K562 (cell line): ENCODE data around the gene FAM20C. TPM values are rescaled to one million over a fixed set of nuclear protein-coding genes. Genes with fewer than 3 reads are reported as not detected.

ENCODE experiments used
- ATAC-seq: fragments of 200-7000 bp; cut with Tn5 transposase; 3 replicates; pipeline ENCODE4 v1.9.1; 2020; ENCODE audit warnings: moderate library complexity
- BruUV-seq: library from RNA; stranded (reverse); fragments of 400-500 nt; replicated peaks from 2 replicates; lab custom pipeline; 2021; lab: Mats Ljungman, UMichigan
- CTCF ChIA-PET: fragments of 300-600 bp; formaldehyde crosslinking; extraction: SDS; loops from one replicate; lab custom pipeline; 2021; ENCODE audit warnings: low intra/inter-chr PET ratio; lab: Yijun Ruan, JAX
- POLR2A ChIA-PET: fragments of 300-600, 350-650 bp; sonication (Branson Sonifier 250); formaldehyde crosslinking; extraction: SDS; loops from one replicate; lab custom pipeline; 2021; ENCODE audit warnings: antibody characterized with exemption, inconsistent platforms; lab: Yijun Ruan, JAX
- DNase-seq, 4 experiments: peaks; one replicate each; pipeline versions ENCODE4 v3.0.0 to v3.0.0-alpha.2; 2011 to 2018; ENCODE audit warnings: low spot score in 3 of 4, mixed read lengths in 3 of 4; ENCODE audit errors: extremely low read depth in 1 of 4
- FAIRE-seq: peaks from 2 replicates; lab custom pipeline; 2011; peaks lifted over from hg19 to GRCh38; lab: Jason Lieb, UNC
- H2AFZ ChIP-seq: 2 replicates; pipeline ENCODE4 v1.6.0; 2011; ENCODE audit warnings: low read depth, low read length, control low read depth, inconsistent platforms
- H3K27ac ChIP-seq: fragments of 200-600 bp; 3 replicates; pipeline ENCODE4 v1.8.0; 2011; ENCODE audit warnings: low read depth, mild to moderate bottlenecking, control low read depth, inconsistent platforms, low read length, moderate library complexity, mixed read lengths; ENCODE audit errors: extremely low read depth
- H3K27me3 ChIP-seq, 2 experiments: fragments of 300-600 bp in 1 of 2; 2 replicates in 1 of 2; 3 replicates in 1 of 2; pipeline versions ENCODE4 v1.6.0 to v1.8.0; 2011; ENCODE audit warnings: inconsistent platforms in 2 of 2, low read length in 2 of 2, mild to moderate bottlenecking in 1 of 2, mixed read lengths in 1 of 2, moderate library complexity in 1 of 2; ENCODE audit not compliant: control insufficient read depth in 2 of 2, insufficient read depth in 2 of 2
- H3K36me3 ChIP-seq: fragments of 300-600 bp; 3 replicates; pipeline ENCODE4 v1.8.0; 2011; ENCODE audit warnings: mild to moderate bottlenecking, low read length, inconsistent platforms; ENCODE audit not compliant: control insufficient read depth, insufficient read depth
- H3K4me1 ChIP-seq, 2 experiments: fragments of 200-600 bp in 1 of 2; replicated peaks in 1 of 2; 2 replicates in 1 of 2; 3 replicates in 1 of 2; pipeline versions ENCODE4 v1.5.1 to v1.8.0; 2011; ENCODE audit warnings: inconsistent platforms in 2 of 2, low read length in 2 of 2, mild to moderate bottlenecking in 1 of 2, mixed read lengths in 1 of 2, moderate library complexity in 1 of 2; ENCODE audit not compliant: control insufficient read depth in 2 of 2, insufficient read depth in 2 of 2
- H3K4me2 ChIP-seq: 2 replicates; pipeline ENCODE4 v1.6.1; 2011; ENCODE audit warnings: low read length, control low read depth, inconsistent platforms, mixed read lengths; ENCODE audit not compliant: insufficient read depth
- H3K4me3 ChIP-seq: fragments of 200-600 bp; sonication (generic), shearing (Covaris generic); 2 replicates; pipeline ENCODE4 v1.5.1; 2016; ENCODE audit warnings: control low read depth, inconsistent platforms
- H3K79me2 ChIP-seq: fragments of 200-600 bp; 3 replicates; pipeline ENCODE4 v1.8.0; 2011; ENCODE audit warnings: low read length, inconsistent platforms; ENCODE audit not compliant: control insufficient read depth, insufficient read depth
- H3K9ac ChIP-seq, 2 experiments: 2 replicates each; pipeline versions ENCODE4 v1.6.0 to v1.6.1; 2011; ENCODE audit warnings: low read depth in 2 of 2, low read length in 2 of 2, control low read depth in 1 of 2, inconsistent platforms in 1 of 2, mild to moderate bottlenecking in 1 of 2, mixed read lengths in 1 of 2; ENCODE audit not compliant: insufficient read depth in 1 of 2
- H3K9me1 ChIP-seq: one replicate; pipeline ENCODE4 v1.6.0; 2011; ENCODE audit warnings: inconsistent platforms, mild to moderate bottlenecking, low read length, moderate library complexity; ENCODE audit not compliant: control insufficient read depth, insufficient read depth
- H3K9me3 ChIP-seq: replicated peaks from 2 replicates; pipeline ENCODE4 v1.5.1; 2011; ENCODE audit warnings: low read depth, low read length, inconsistent platforms; ENCODE audit not compliant: control insufficient read depth, insufficient read depth
- H4K20me1 ChIP-seq: replicated peaks from 2 replicates; pipeline ENCODE4 v1.6.1; 2011; ENCODE audit warnings: low read length, inconsistent platforms, mixed read lengths; ENCODE audit not compliant: control insufficient read depth, insufficient read depth
- HNRNPLL ChIP-seq: fragments of 200-400 bp; formaldehyde crosslinking; IDR thresholded peaks from 2 replicates; pipeline ENCODE4 v1.6.1; 2017; ENCODE audit warnings: low read length, low read depth, mild to moderate bottlenecking; ENCODE audit not compliant: poor library complexity, severe bottlenecking
- IRF2 ChIP-seq: sonication (generic); formaldehyde crosslinking; IDR thresholded peaks from 2 replicates; pipeline ENCODE4 v1.8.1; 2022; ENCODE audit warnings: mild to moderate bottlenecking, missing genetic modification reagents
- NCOA4 ChIP-seq: fragments of 450-650 bp; IDR thresholded peaks from 2 replicates; pipeline ENCODE4 v1.6.1; 2018; ENCODE audit warnings: mild to moderate bottlenecking; ENCODE audit not compliant: partially characterized antibody
- NFATC3 ChIP-seq: fragments of 450-650 bp; IDR thresholded peaks from 2 replicates; pipeline ENCODE4 v1.6.1; 2017; ENCODE audit warnings: mild to moderate bottlenecking
- NUFIP1 ChIP-seq: fragments of 450-650 bp; IDR thresholded peaks from 2 replicates; pipeline ENCODE4 v1.6.1; 2018; ENCODE audit not compliant: partially characterized antibody
- ZNF668 ChIP-seq: fragments of 250-450 bp; sonication (Bioruptor Pico); IDR thresholded peaks from 2 replicates; pipeline ENCODE4 v1.8.0; 2022; ENCODE audit warnings: mild to moderate bottlenecking, inconsistent platforms
- ZNF699 ChIP-seq: fragments of 250-450 bp; sonication (Bioruptor Pico); IDR thresholded peaks from 2 replicates; pipeline ENCODE4 v1.8.0; 2021; ENCODE audit warnings: mild to moderate bottlenecking, moderate library complexity; ENCODE audit not compliant: insufficient replicate concordance
- WGBS: fragments of 100-300 bp; shearing (Covaris generic); methylation state at CpG from one replicate; pipeline ENCODE4 v1.1.6; 2016; ENCODE audit warnings: low coverage, mixed read lengths; ENCODE audit not compliant: insufficient coverage; ENCODE audit errors: missing lambda C conversion rate; 5-methylcytosine and 5-hydroxymethylcytosine counted together
- in situ Hi-C: fragments of 300-500 bp; cut with MboI; formaldehyde crosslinking; loops from 4 replicates; pipeline ENCODE4 v1.15.0; 2018; ENCODE audit warnings: inconsistent platforms, mixed read lengths
- intact Hi-C: fragments of 100-400 bp; cut with micrococcal nuclease; formaldehyde crosslinking; loops from 2 replicates; pipeline ENCODE4 v1.14.2; 2022
- polyA plus RNA-seq, 8 experiments: library from polyadenylated mRNA; depleted of rRNA in 4 of 8; stranded (reverse) in 5 of 8; unstranded in 3 of 8; fragments of >200 nt; fragmentation: Nextera tagmentation in 2 of 8; fragmentation: Illumina TruSeq in 1 of 8; extraction: Ambion mirVana in 2 of 8; extraction: Trizol in 1 of 8; gene quantifications; 2 replicates each; pipeline versions ENCODE4 v1.2.1 to v1.2.3, GENCODE V29; 2011 to 2014; ENCODE audit warnings: inconsistent platforms in 1 of 8, missing spikeins in 1 of 8
- total RNA-seq, 7 experiments: library from RNA; depleted of rRNA in 6 of 7; stranded (reverse); fragments of >200 nt in 6 of 7; fragmentation: Illumina TruSeq in 2 of 7; extraction: Trizol in 2 of 7; gene quantifications; 2 replicates each; pipeline versions ENCODE4 v1.2.1 to v1.2.3, GENCODE V29; 2011 to 2021; ENCODE audit warnings: low replicate concordance in 1 of 7
- TF ChIP-seq, protein P1 (sequence below): fragments of 250-450 bp; sonication (Bioruptor Pico); IDR thresholded peaks from 2 replicates; pipeline ENCODE4 v1.4.0; 2020; ENCODE audit warnings: borderline replicate concordance

Gene FAM20C
- total and polyA plus RNA-seq, 9 of the 15 experiments (the other 6 are each of a cell fraction or from before 2014, with no cell fraction given), result 0.09 TPM; not detected in 8

DNA sequence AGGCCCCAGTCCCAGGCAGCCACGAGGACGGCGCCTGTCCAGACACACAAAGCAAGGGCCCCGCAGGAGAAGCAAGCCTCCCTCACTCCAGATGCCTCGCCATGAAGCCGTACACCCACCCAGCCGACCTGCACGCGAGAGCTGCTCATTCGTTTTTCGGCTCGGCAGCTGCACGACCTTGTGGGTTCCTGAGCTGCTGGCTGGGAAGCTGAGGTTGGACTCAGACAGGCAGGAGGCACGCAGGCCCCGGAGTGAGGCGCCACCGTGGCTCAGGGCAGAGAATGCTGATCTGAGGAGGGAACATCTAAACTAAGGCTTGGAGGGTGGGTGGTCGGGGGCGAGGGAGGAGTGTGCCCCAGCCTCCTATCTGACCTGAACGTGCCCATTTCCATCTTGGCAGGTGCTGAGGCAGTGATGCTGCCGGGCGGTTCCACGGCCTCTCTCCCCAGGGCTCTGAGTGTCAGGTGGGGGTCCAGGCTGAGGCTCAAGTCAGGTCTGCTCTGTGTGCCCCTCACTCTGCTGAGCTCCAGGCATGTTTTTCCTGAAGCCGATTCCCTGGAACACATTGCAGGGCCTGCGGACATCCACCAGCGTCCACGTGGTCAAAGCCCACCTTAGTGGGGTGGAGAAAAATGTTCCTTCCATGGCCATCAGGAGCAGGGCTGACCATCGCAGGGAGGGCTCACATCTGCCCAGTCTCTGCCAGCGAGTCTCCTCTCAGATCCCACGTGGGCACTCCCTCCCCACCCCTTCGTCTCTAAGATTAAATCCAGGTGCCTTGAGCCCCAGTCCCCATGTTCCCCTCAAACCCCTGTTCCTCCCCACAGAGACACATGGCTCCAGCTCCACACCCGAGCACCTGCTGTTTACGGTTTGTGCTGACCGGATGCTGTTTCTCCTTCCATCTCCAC, 28.1 kb upstream of the FAM20C start:
- FAIRE-seq (no peak), DNase-seq (no peak), ATAC-seq (peak; percentile 15; the same call in 1 of the 3 replicates)
- no peaks in the 10 kb centered on the region for H3K79me2 ChIP-seq
- H3K9me1 ChIP-seq, result peaks cover 6% of the 10 kb centered on the region
- no peak for TF ChIP-seq NUFIP1
- no peak for TF ChIP-seq IRF2 (CRISPR knock-in tag)
- no peak for TF ChIP-seq ZNF699
- TF ChIP-seq NFATC3, result no peak
- no peak for TF ChIP-seq ZNF668
- TF ChIP-seq, protein P1, sequence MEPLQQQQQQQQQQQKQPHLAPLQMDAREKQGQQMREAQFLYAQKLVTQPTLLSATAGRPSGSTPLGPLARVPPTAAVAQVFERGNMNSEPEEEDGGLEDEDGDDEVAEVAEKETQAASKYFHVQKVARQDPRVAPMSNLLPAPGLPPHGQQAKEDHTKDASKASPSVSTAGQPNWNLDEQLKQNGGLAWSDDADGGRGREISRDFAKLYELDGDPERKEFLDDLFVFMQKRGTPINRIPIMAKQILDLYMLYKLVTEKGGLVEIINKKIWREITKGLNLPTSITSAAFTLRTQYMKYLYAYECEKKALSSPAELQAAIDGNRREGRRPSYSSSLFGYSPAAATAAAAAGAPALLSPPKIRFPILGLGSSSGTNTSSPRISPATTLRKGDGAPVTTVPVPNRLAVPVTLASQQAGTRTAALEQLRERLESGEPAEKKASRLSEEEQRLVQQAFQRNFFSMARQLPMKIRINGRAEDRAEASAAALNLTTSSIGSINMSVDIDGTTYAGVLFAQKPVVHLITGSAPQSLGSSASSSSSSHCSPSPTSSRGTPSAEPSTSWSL (CRISPR knock-in tag), result no peak
- no peak for TF ChIP-seq HNRNPLL
- TF ChIP-seq NCOA4, result no peak
- WGBS, result under 1% methylated on average over 34 of the region's 34 CpGs
- 0 out of 4 replicates have a peak overlapping the region, but pooled peaks of 1 of the 2 experiments have one; percentile 17 for H3K9ac ChIP-seq
- peaks cover 0 to 16% of the 10 kb centered on the region in 2 experiments; a peak in 1 of 5 replicates for H3K4me1 ChIP-seq
- in situ Hi-C loops, result no loop called here
- no peak overlapping the region for H2AFZ ChIP-seq
- H3K27me3 ChIP-seq, result peaks cover 76 to 92% of the 10 kb centered on the region in 2 experiments
- H3K27ac ChIP-seq, result no peak overlapping the region
- H4K20me1 ChIP-seq, result peaks cover 26% of the 10 kb centered on the region
- no peak overlapping the region for H3K4me3 ChIP-seq
- no peaks in the 10 kb centered on the region for H3K36me3 ChIP-seq
- H3K4me2 ChIP-seq, result no peak overlapping the region
- BruUV-seq, result no TSS peak
- ChIA-PET POLR2A (interaction anchor here (0.6 kb wide), 1 partner anchor 109 kb away, joined by 3 read pairs; no protein-coding TSS in a partner anchor), CTCF (interaction anchor here (0.6 kb wide), 1 partner anchor 100 kb away, joined by 3 read pairs; no protein-coding TSS in a partner anchor)
- intact Hi-C loops, result no loop called here
- H3K9me3 ChIP-seq, result no peaks in the 10 kb centered on the region
